ENCODE measurements around the gene TBC1D22A. TPM values are rescaled to one million over a fixed set of nuclear protein-coding genes. Genes with fewer than 3 reads are reported as not detected.

TBC1D22A gene
- total and polyA plus RNA-seq, 10 of the 15 experiments (the other 5 are each of a cell fraction or from before 2014, with no cell fraction given): 0.63 to 44.7 (median 27.4) TPM

- H3K27me3 ChIP-seq (replicated peaks in 1 of 2; ENCODE audit: control insufficient read depth in 2 of 2, insufficient read depth in 2 of 2, low read length in 1 of 2): no peaks in the 10 kb centered on the region
- no peak overlapping the region; the same call in 1 of the 2 replicates for H2AFZ ChIP-seq (ENCODE audit: control insufficient read depth, low read depth, low read length)
- BruUV-seq (replicated peaks): no TSS peak
- peaks cover 9% of the 10 kb centered on the region for H3K4me1 ChIP-seq (ENCODE audit: control insufficient read depth, insufficient read depth, low read length)
- ChIA-PET SMC1A (ENCODE audit: uncharacterized antibody, unreplicated experiment) (interaction anchor here (1.0 to 1.5 kb wide), 3 partner anchors 10 to 186 kb away, joined by 3 to 4 read pairs (median 3); no protein-coding TSS in a partner anchor), CTCF (interaction anchor here (1.5 to 2.3 kb wide), 4 partner anchors 9 to 54 kb away, joined by 5 to 11 read pairs (median 6); no protein-coding TSS in a partner anchor), RAD21 (ENCODE audit: unreplicated experiment) (interaction anchor here (0.7 to 1.0 kb wide), 3 partner anchors 18 to 55 kb away, joined by 3 read pairs; no protein-coding TSS in a partner anchor), POLR2A (interaction anchor here (0.6 to 1.0 kb wide), 2 partner anchors 12 to 15 kb away, joined by 3 read pairs; no protein-coding TSS in a partner anchor)
- peak; percentile 16; the same call in 1 of the 3 replicates for ATAC-seq
- no peak overlapping the region for H3K27ac ChIP-seq (ENCODE audit: control insufficient read depth, insufficient read depth)
- H3K9me3 ChIP-seq (replicated peaks; ENCODE audit: control insufficient read depth, insufficient read depth, low read length): no peaks in the 10 kb centered on the region
- no peak for FAIRE-seq
- TF ChIP-seq MAX (IDR thresholded peaks at IDR 0.05; ENCODE audit: low read depth, low read length) (no peak), SIX5 (IDR thresholded peaks at IDR 0.05; ENCODE audit: low read depth, low read length, severe bottlenecking) (no peak), RAD51 (IDR thresholded peaks at IDR 0.05) (no peak), GATAD2B (conservative IDR thresholded peaks at IDR 0.05; ENCODE audit: low read depth) (no peak), EGR1 (IDR thresholded peaks at IDR 0.05; ENCODE audit: borderline replicate concordance in 1 of 2, low read depth in 2 of 2, low read length in 2 of 2) (no peak), ZNF622 (IDR thresholded peaks at IDR 0.05) (no peak)
- intact Hi-C loops (cut with micrococcal nuclease; ENCODE audit: unreplicated experiment) (no loop called here), in situ Hi-C loops (cut with MboI) (no loop called here)
- no peaks in the 10 kb centered on the region for H4K20me1 ChIP-seq (ENCODE audit: control insufficient read depth, insufficient read depth)
- WGBS (ENCODE audit: insufficient coverage, insufficient replicate concordance, low lambda C conversion rate, missing lambda C conversion rate): 40% methylated on average over 15 of the region's 15 CpGs
- no peak overlapping the region for H3K4me2 ChIP-seq (ENCODE audit: control insufficient read depth, insufficient read depth)
- H3K4me3 ChIP-seq: no peak overlapping the region
- DNase-seq (ENCODE audit: low read depth, low spot score): no peak
- H3K36me3 ChIP-seq (ENCODE audit: control insufficient read depth in 2 of 2, insufficient read depth in 2 of 2, low read length in 1 of 2): no peaks in the 10 kb centered on the region
- H3K9ac ChIP-seq (ENCODE audit: control insufficient read depth, insufficient read depth, low read length): no peak overlapping the region
- H3K79me2 ChIP-seq (ENCODE audit: control insufficient read depth, insufficient read depth, low read length): no peaks in the 10 kb centered on the region
These were observed 13.4 kb upstream of the TBC1D22A start for GRCh38 chr22:46748908-46749675.

Data from GM12878 (cell line).